ENCODE measurements around the gene RELN. TPM values are rescaled to one million over a fixed set of nuclear protein-coding genes. Genes with fewer than 3 reads are reported as not detected.

RELN gene
- total RNA-seq, 2 donors from 2014 or later: 3.9 to 8.5 TPM

DNA sequence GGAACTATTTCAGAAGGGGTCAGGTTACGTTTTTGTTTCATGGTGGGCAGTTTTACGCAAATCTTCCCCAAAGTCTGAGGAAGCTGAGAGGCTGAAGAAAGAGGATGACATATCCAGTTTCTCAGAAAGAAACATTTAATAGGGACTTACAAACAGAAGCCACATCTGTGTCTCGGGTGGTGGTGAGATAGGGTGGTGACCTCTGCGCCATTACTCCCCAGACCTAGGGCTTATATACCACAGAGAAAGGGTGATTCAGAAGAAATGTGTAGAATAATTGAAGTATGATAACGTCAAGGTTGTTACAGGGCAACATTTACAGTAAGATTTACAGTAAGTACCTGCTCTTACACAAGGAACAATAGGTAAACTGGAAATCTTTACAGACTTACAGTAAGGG, 43.0 kb upstream of the RELN start:
- Histone ChIP-seq H3K9me3 (ENCODE audit: control insufficient read depth, low read length) (peaks cover 20% of the 10 kb centered on the region), H3K27ac (ENCODE audit: low read depth, low read length) (no peak overlapping the region), H3K27me3 (ENCODE audit: control insufficient read depth, insufficient read depth, low read length, poor library complexity, severe bottlenecking) (no peaks in the 10 kb centered on the region), H3K36me3 (ENCODE audit: control insufficient read depth, insufficient read depth, low read length) (no peaks in the 10 kb centered on the region), H3K9ac (ENCODE audit: extremely low read depth, low read length, poor library complexity, severe bottlenecking) (no peak overlapping the region), H3K4me1 (ENCODE audit: control insufficient read depth, insufficient read depth, low read length) (no peaks in the 10 kb centered on the region), H3K4me3 (ENCODE audit: low read length) (no peak overlapping the region)
- H3K4me1 Mint-ChIP-seq: peaks cover 6% of the 10 kb centered on the region
- H3K27ac Mint-ChIP-seq: no peak overlapping the region
- 80 to 83% methylated on average over 1 to 5 of the region's 5 CpGs for WGBS, 2 experiments (ENCODE audit: insufficient coverage in 1 of 2, insufficient read length in 1 of 2)
- H3K36me3 Mint-ChIP-seq (ENCODE audit: low read depth): peaks cover 3% of the 10 kb centered on the region
- TF ChIP-seq, protein P1, sequence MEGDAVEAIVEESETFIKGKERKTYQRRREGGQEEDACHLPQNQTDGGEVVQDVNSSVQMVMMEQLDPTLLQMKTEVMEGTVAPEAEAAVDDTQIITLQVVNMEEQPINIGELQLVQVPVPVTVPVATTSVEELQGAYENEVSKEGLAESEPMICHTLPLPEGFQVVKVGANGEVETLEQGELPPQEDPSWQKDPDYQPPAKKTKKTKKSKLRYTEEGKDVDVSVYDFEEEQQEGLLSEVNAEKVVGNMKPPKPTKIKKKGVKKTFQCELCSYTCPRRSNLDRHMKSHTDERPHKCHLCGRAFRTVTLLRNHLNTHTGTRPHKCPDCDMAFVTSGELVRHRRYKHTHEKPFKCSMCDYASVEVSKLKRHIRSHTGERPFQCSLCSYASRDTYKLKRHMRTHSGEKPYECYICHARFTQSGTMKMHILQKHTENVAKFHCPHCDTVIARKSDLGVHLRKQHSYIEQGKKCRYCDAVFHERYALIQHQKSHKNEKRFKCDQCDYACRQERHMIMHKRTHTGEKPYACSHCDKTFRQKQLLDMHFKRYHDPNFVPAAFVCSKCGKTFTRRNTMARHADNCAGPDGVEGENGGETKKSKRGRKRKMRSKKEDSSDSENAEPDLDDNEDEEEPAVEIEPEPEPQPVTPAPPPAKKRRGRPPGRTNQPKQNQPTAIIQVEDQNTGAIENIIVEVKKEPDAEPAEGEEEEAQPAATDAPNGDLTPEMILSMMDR (conservative IDR thresholded peaks at IDR 0.05): no peak
- no peak for DNase-seq
- peaks cover 20% of the 10 kb centered on the region for H3K9me3 Mint-ChIP-seq
- H3K27me3 Mint-ChIP-seq (ENCODE audit: insufficient read depth): no peaks in the 10 kb centered on the region
- H3K4me3 Mint-ChIP-seq: no peak overlapping the region

DNA sequence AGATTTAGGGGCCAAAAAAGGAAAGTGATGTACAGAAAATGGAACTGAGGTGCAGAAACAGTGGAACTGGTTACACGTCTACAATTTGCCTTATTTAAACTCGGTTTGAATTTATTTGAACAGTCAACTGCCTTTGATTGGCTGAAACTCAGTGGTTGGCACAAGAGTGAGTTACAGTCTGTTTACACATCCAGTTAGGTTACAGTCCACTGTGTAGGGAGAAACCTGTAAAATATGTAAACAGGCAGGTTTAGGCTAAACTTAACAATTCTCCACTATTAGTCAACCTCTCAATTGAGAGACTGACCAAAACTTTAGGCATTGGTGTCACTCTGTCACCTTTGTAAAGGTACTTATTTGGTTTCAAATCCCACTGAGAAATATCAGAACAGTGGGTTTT, 40.3 kb upstream of the RELN start:
- no peak for DNase-seq
- no peak overlapping the region for H3K4me3 ChIP-seq (ENCODE audit: low read length)
- H3K27ac ChIP-seq (ENCODE audit: low read depth, low read length): no peak overlapping the region
- Mint-ChIP-seq H3K4me3 (no peak overlapping the region), H3K4me1 (peaks cover 6% of the 10 kb centered on the region), H3K36me3 (ENCODE audit: low read depth) (peaks cover 3% of the 10 kb centered on the region), H3K9me3 (peaks cover 8% of the 10 kb centered on the region), H3K27me3 (ENCODE audit: insufficient read depth) (no peaks in the 10 kb centered on the region), H3K27ac (no peak overlapping the region)
- H3K9ac ChIP-seq (ENCODE audit: extremely low read depth, low read length, poor library complexity, severe bottlenecking): no peak overlapping the region
- no peaks in the 10 kb centered on the region for H3K27me3 ChIP-seq (ENCODE audit: control insufficient read depth, insufficient read depth, low read length, poor library complexity, severe bottlenecking)
- WGBS, 2 experiments (ENCODE audit: insufficient coverage in 1 of 2, insufficient read length in 1 of 2): 92 to 100% methylated on average over 2 of the region's 2 CpGs
- H3K9me3 ChIP-seq (ENCODE audit: control insufficient read depth, low read length): peaks cover 13% of the 10 kb centered on the region
- TF ChIP-seq, protein P1 (conservative IDR thresholded peaks at IDR 0.05): no peak
- H3K36me3 ChIP-seq (ENCODE audit: control insufficient read depth, insufficient read depth, low read length): no peaks in the 10 kb centered on the region
- H3K4me1 ChIP-seq (ENCODE audit: control insufficient read depth, insufficient read depth, low read length): no peaks in the 10 kb centered on the region

DNA sequence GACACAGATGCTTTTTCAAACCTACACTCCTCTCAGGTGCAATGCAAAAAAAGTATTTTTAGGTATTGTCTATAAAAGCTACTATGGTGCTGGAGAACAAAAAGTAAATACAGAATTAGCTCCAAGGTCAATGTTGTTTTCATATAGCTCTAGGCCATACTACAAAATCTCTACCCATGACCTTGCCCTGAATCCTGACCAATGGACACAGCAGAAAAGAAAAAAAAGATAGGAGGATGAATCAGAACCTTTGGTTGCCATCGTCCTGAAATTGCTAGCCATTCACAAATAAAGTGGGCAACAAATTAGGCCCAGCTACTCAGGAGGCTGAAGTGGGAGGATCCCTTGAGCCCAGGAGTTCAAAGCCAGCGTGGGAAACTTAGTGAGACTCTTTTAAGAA, 35.2 kb upstream of the RELN start:
- no peaks in the 10 kb centered on the region for H3K9me3 ChIP-seq (ENCODE audit: control insufficient read depth, low read length)
- TF ChIP-seq, protein P1 (conservative IDR thresholded peaks at IDR 0.05): no peak
- Mint-ChIP-seq H3K4me3 (no peak overlapping the region), H3K27me3 (ENCODE audit: insufficient read depth) (no peaks in the 10 kb centered on the region), H3K9me3 (no peaks in the 10 kb centered on the region), H3K36me3 (ENCODE audit: low read depth) (no peaks in the 10 kb centered on the region), H3K4me1 (peaks cover 6% of the 10 kb centered on the region), H3K27ac (no peak overlapping the region)
- H3K27ac ChIP-seq (ENCODE audit: low read depth, low read length): no peak overlapping the region
- H3K9ac ChIP-seq (ENCODE audit: extremely low read depth, low read length, poor library complexity, severe bottlenecking): no peak overlapping the region
- DNase-seq: no peak
- WGBS, 2 experiments (ENCODE audit: insufficient coverage in 1 of 2, insufficient read length in 1 of 2): 89 to 91% methylated on average over 1 to 2 of the region's 2 CpGs
- H3K36me3 ChIP-seq (ENCODE audit: control insufficient read depth, insufficient read depth, low read length): no peaks in the 10 kb centered on the region
- H3K27me3 ChIP-seq (ENCODE audit: control insufficient read depth, insufficient read depth, low read length, poor library complexity, severe bottlenecking): no peaks in the 10 kb centered on the region
- no peak overlapping the region for H3K4me3 ChIP-seq (ENCODE audit: low read length)
- H3K4me1 ChIP-seq (ENCODE audit: control insufficient read depth, insufficient read depth, low read length): no peaks in the 10 kb centered on the region

Data from endodermal cell (in vitro differentiated cells).